ENCODE measurements around the gene NBDY.
A peak's percentile ranks its signal among the peaks of the same experiment; 100 is the strongest.

The NBDY gene

GRCh38 chrX:56785442-56785841 is 56.4 kb downstream of the NBDY start:
- in situ Hi-C loops (cut with MboI; ENCODE audit: low sequenced_read_pairs, unreplicated experiment): loop anchor here (25.0 kb wide), 2 partner anchors 202 to 1127 kb away; partner anchors contain the start of genes SPIN3 and ZXDA

GRCh38 chrX:56786889-56787733 is 58.1 kb downstream of the NBDY start:
- TF ChIP-seq, protein P1, sequence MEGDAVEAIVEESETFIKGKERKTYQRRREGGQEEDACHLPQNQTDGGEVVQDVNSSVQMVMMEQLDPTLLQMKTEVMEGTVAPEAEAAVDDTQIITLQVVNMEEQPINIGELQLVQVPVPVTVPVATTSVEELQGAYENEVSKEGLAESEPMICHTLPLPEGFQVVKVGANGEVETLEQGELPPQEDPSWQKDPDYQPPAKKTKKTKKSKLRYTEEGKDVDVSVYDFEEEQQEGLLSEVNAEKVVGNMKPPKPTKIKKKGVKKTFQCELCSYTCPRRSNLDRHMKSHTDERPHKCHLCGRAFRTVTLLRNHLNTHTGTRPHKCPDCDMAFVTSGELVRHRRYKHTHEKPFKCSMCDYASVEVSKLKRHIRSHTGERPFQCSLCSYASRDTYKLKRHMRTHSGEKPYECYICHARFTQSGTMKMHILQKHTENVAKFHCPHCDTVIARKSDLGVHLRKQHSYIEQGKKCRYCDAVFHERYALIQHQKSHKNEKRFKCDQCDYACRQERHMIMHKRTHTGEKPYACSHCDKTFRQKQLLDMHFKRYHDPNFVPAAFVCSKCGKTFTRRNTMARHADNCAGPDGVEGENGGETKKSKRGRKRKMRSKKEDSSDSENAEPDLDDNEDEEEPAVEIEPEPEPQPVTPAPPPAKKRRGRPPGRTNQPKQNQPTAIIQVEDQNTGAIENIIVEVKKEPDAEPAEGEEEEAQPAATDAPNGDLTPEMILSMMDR (IDR thresholded peaks at IDR 0.05; ENCODE audit: borderline replicate concordance, control extremely low read depth, extremely low read depth, insufficient read depth, missing control alignments): no peak
- in situ Hi-C loops (cut with MboI; ENCODE audit: low sequenced_read_pairs, unreplicated experiment): loop anchor here (25.0 kb wide), 2 partner anchors 200 to 1125 kb away; partner anchors contain the start of genes SPIN3 and ZXDA
- no peak for DNase-seq (ENCODE audit: low spot score)

More at GRCh38 chrX:56785442-56785841, 56.4 kb downstream of the NBDY start:
- no peak for DNase-seq (ENCODE audit: low spot score)
- TF ChIP-seq, protein P1 (IDR thresholded peaks at IDR 0.05; ENCODE audit: borderline replicate concordance, control extremely low read depth, extremely low read depth, insufficient read depth, missing control alignments): no peak

- TF ChIP-seq, protein P1 (IDR thresholded peaks at IDR 0.05; ENCODE audit: borderline replicate concordance, control extremely low read depth, extremely low read depth, insufficient read depth, missing control alignments): no peak
- DNase-seq (ENCODE audit: low spot score): no peak
- in situ Hi-C loops (cut with MboI; ENCODE audit: low sequenced_read_pairs, unreplicated experiment): loop anchor here (25.0 kb wide), 2 partner anchors 200 to 1125 kb away; partner anchors contain the start of genes SPIN3 and ZXDA
Measured at GRCh38 chrX:56787734-56788152, 58.7 kb downstream of the NBDY start.

DNA sequence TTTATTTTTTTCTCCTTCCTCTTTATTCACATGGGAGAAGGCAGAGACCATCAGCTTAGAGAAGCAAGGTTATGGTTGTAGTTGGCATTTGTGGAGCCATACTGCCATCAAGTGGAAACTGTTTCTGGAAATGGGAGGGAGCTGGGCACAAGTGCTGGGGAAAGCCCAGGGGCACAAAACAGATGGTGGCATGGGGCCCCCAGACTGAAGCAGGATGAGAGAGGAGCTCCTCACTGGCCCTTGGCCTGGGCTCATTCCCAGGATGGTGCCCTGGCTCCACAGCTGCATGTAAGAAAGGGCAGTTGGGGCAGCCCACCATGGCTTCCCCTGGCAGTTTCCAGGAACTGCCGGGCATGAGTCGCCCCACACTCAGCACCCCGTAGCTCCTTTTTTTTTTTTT is 59.2 kb downstream of the NBDY start:
- TF ChIP-seq, protein P1 (IDR thresholded peaks at IDR 0.05; ENCODE audit: borderline replicate concordance, control extremely low read depth, extremely low read depth, insufficient read depth, missing control alignments): no peak
- DNase-seq (ENCODE audit: low spot score): no peak
- in situ Hi-C loops (cut with MboI; ENCODE audit: low sequenced_read_pairs, unreplicated experiment): loop anchor here (25.0 kb wide), 2 partner anchors 199 to 1124 kb away; partner anchors contain the start of genes SPIN3 and ZXDA

DNA sequence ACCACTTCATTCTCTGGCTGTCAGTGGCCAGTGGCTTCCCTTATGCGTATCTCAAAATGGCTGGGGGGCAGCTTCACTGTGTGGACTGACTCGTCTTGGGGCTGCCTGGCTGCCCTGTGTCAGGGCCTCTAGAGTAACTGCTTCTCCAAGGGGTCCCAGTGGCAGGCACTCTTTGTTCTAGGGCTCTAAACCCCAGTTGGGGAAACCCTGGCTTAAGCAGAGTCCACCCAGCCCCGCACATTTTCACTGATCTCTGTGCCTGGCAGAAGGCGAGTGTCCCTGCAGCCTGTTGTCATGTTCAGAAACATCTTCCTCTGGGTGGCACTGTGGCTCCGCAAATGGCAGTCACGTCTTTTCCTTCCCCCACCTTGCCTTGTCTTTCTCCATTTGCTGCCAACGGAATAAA is 59.7 kb downstream of the NBDY start:
- peak; percentile 36 for DNase-seq (ENCODE audit: low spot score)
- TF ChIP-seq, protein P1 (IDR thresholded peaks at IDR 0.05; ENCODE audit: borderline replicate concordance, control extremely low read depth, extremely low read depth, insufficient read depth, missing control alignments): peak; percentile 67
- in situ Hi-C loops (cut with MboI; ENCODE audit: low sequenced_read_pairs, unreplicated experiment): loop anchor here (25.0 kb wide), 2 partner anchors 199 to 1124 kb away; partner anchors contain the start of genes SPIN3 and ZXDA

GRCh38 chrX:56789518-56790070 is 60.6 kb downstream of the NBDY start:
- TF ChIP-seq, protein P1 (IDR thresholded peaks at IDR 0.05; ENCODE audit: borderline replicate concordance, control extremely low read depth, extremely low read depth, insufficient read depth, missing control alignments): no peak
- in situ Hi-C loops (cut with MboI; ENCODE audit: low sequenced_read_pairs, unreplicated experiment): loop anchor here (25.0 kb wide), 2 partner anchors 198 to 1123 kb away; partner anchors contain the start of genes SPIN3 and ZXDA
- no peak for DNase-seq (ENCODE audit: low spot score)
